Pancreas (tissue), 10 donors: ENCODE results near the gene PAX2. TPM values are rescaled to one million over a fixed set of nuclear protein-coding genes. Genes with fewer than 3 reads are reported as not detected.

Experiments
- ATAC-seq, 4 donors: fragments of 200-7000 bp; cut with Tn5 transposase; one replicate each; pipeline versions ENCODE4 v1.8.0 to v1.9.1; 2020; ENCODE audit warnings: mild to moderate bottlenecking in 4 of 4, moderate library complexity in 4 of 4
- DNase-seq, 6 donors: peaks; one replicate each; pipeline ENCODE4 v3.0.0-alpha.2; 2020
- FAIRE-seq: peaks from 2 replicates; lab custom pipeline; 2012; peaks lifted over from hg19 to GRCh38; lab: Jason Lieb, UNC
- H3K27ac ChIP-seq, 4 donors: fragments of 200-600 bp; sonication (generic); 1 replicate in 3 of 4; 2 replicates in 1 of 4; pipeline versions ENCODE4 v1.5.0 to v1.8.0; 2020
- H3K27me3 ChIP-seq, 4 donors: fragments of 200-600 bp; one replicate each; pipeline ENCODE4 v1.8.0; 2021
- H3K36me3 ChIP-seq, 3 donors: fragments of 200-600 bp; sonication (generic) in 1 of 3; one replicate each; pipeline versions ENCODE4 v1.5.0 to v1.8.0; 2020 to 2021
- H3K4me1 ChIP-seq, 3 donors: fragments of 200-600 bp; one replicate each; pipeline ENCODE4 v1.8.0; 2021
- H3K4me3 ChIP-seq, 4 donors: fragments of 200-600 bp; sonication (generic) in 2 of 4; one replicate each; pipeline versions ENCODE4 v1.5.0 to v1.8.0; 2020 to 2021
- H3K9me3 ChIP-seq, 4 donors: fragments of 200-600 bp; one replicate each; pipeline ENCODE4 v1.8.0; 2021
- WGBS, 2 donors: extraction: QIAGEN DNeasy Blood & Tissue Kit; methylation state at CpG; one replicate each; pipeline ENCODE4 v1.1.7; 2013; 5-methylcytosine and 5-hydroxymethylcytosine counted together
- intact Hi-C, 3 donors: fragments of 100-400 bp; cut with DNase I; formaldehyde crosslinking; loops; one replicate each; pipeline versions ENCODE4 v1.11.1 to v1.14.2; 2022
- polyA plus RNA-seq, 2 donors: library from polyadenylated mRNA; stranded (reverse); fragments of 200-250 nt; gene quantifications; one replicate each; pipeline ENCODE4 v1.2.3, GENCODE V29; 2013
- total RNA-seq, 6 donors: library from RNA; stranded (reverse); fragmentation: NEBNext Ultra II Directional in 4 of 6; extraction: Animal tissue kit (Norgen Biotek cat#: 25700) in 4 of 6; gene quantifications; one replicate each; pipeline versions ENCODE4 v1.2.1 to v1.2.4, GENCODE V29; 2021 to 2023
- TF ChIP-seq, protein P1 (sequence below), 4 donors: fragments of 200-600 bp; sonication (generic) in 3 of 4; IDR thresholded peaks; one replicate each; pipeline versions ENCODE4 v1.5.0 to v1.8.0; 2021; ENCODE audit warnings: antibody characterized with exemption in 4 of 4
- donor health status: healthy with polysubstance abuse.
- donor health status: DM: no; HTN: no; CAD: no; lungs with moderate emphysema.
- donor health status: DM: no; HTN: no; CAD: no.
- donor health status: control.
- donor health status: control.
- donor health status: Bipolar disorder and iron deficiency.
- donor health status: DM: yes; HTN: yes; CAD: no.
- donor health status: DM: no; HTN: no; CAD: no.
- donor health status: DM: no; HTN: no; CAD: no.
- donor health status: DM: yes; HTN: yes; CAD: no.

The PAX2 gene
- total and polyA plus RNA-seq, 8 donors = 0.07 to 0.49 (median 0.26) TPM

DNA sequence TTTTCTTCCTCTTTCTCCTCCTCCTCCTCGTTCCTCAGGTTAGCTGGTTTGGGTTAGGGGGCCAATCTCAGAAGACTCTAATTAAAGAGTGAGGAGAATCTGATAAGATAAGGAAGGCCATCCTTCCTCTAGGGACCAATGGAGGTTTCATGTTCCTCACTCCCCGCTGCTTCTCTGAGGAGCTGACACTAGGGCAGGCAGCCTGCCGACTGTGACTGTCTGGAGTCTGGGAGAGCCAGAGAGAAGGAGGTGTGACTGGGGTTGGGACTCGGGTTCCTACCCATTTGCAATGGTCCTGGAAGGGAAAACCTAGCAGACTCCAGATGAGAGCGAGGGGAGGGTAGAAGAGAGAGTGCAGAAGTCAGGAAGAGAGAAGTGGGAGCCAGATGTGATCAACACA, 15.3 kb downstream of the PAX2 start:
- H3K4me3 ChIP-seq = no peak overlapping the region
- no peak for ATAC-seq
- no peaks in the 10 kb centered on the region for H3K4me1 ChIP-seq
- H3K27me3 ChIP-seq = peaks cover 0 to 5% (median 0%) of the 10 kb centered on the region in 4 donors
- intact Hi-C loops = no loop called here
- no peak for FAIRE-seq
- no peak overlapping the region for H3K27ac ChIP-seq
- no peaks in the 10 kb centered on the region for H3K9me3 ChIP-seq
- no peaks in the 10 kb centered on the region for H3K36me3 ChIP-seq
- no peak for DNase-seq
- whole genome bisulfite sequencing, 2 donors = 53 to 58% methylated on average over 5 of the region's 5 CpGs
- TF ChIP-seq, protein P1, sequence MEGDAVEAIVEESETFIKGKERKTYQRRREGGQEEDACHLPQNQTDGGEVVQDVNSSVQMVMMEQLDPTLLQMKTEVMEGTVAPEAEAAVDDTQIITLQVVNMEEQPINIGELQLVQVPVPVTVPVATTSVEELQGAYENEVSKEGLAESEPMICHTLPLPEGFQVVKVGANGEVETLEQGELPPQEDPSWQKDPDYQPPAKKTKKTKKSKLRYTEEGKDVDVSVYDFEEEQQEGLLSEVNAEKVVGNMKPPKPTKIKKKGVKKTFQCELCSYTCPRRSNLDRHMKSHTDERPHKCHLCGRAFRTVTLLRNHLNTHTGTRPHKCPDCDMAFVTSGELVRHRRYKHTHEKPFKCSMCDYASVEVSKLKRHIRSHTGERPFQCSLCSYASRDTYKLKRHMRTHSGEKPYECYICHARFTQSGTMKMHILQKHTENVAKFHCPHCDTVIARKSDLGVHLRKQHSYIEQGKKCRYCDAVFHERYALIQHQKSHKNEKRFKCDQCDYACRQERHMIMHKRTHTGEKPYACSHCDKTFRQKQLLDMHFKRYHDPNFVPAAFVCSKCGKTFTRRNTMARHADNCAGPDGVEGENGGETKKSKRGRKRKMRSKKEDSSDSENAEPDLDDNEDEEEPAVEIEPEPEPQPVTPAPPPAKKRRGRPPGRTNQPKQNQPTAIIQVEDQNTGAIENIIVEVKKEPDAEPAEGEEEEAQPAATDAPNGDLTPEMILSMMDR (IDR thresholded peaks at IDR 0.05) = no peak

DNA sequence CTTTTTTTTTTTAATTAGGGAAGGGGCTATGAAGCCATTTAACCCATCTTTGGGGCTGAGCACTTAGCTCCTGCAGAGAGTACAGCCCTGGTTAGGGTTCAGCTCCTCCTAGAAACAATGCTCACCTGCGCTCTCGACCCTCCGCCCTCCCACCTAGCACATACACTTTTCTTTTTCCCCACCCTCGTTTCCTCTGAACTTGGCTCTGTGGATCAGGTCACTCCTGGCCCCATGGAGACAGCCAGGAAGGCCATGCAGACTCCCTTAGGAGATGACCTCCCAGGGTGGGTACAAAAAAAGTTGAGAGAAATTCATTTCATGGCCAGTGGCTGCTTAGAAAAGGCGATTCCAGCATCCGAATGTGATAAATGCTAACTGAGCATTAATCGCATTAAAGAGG, 15.8 kb downstream of the PAX2 start:
- Histone ChIP-seq H3K9me3 (no peaks in the 10 kb centered on the region), H3K4me1 (no peaks in the 10 kb centered on the region), H3K27ac (no peak overlapping the region), H3K27me3 (peaks cover 0 to 5% (median 0%) of the 10 kb centered on the region in 4 donors), H3K36me3 (no peaks in the 10 kb centered on the region), H3K4me3 (no peak overlapping the region)
- no peak for ATAC-seq
- DNase-seq = no peak
- 69 to 77% methylated on average over 7 of the region's 7 CpGs for WGBS, 2 donors
- TF ChIP-seq, protein P1 (IDR thresholded peaks at IDR 0.05) = no peak
- intact Hi-C loops = no loop called here
- FAIRE-seq = no peak

DNA sequence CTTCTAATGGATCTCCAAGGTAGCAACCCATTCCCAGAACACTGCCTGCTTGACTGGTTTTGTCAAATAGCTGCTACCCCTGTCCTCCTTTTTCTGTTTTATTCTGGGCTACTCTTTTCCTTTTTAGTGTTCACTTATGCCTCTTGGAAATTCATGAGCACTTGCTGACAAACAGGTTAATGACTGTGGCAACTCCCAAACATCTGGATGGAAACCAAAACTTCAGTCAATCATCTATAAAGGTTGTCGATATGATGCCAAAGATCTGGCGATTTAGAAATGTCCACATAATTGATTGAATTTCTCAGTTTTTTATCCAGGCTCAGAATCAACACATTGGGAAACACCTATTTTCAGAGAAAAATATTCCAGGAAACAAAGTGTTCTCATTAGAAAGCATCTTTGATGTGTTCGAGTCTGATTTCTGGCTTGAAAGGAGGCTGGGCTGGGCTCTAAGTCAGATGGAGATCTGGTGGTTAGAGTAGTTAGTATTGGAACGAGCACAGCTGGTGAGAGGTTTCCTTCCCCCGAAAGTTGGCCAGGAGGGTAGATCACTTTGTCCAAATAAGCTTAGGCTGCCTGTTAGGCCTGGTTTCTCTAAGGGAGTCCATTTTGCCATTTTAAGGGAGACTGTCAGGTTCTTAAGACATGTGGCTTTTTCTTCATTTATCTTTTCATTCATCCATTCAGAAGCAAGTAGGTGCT, 17.8 kb downstream of the PAX2 start:
- WGBS, 2 donors = 46 to 55% methylated on average over 5 of the region's 5 CpGs
- Histone ChIP-seq H3K27ac (no peak overlapping the region), H3K4me3 (no peak overlapping the region), H3K36me3 (no peaks in the 10 kb centered on the region), H3K27me3 (peaks cover 0 to 5% (median 0%) of the 10 kb centered on the region in 4 donors), H3K4me1 (no peaks in the 10 kb centered on the region), H3K9me3 (no peaks in the 10 kb centered on the region)
- DNase-seq = no peak
- intact Hi-C loops = no loop called here
- FAIRE-seq = no peak
- ATAC-seq = no peak
- TF ChIP-seq, protein P1 (IDR thresholded peaks at IDR 0.05) = no peak

DNA sequence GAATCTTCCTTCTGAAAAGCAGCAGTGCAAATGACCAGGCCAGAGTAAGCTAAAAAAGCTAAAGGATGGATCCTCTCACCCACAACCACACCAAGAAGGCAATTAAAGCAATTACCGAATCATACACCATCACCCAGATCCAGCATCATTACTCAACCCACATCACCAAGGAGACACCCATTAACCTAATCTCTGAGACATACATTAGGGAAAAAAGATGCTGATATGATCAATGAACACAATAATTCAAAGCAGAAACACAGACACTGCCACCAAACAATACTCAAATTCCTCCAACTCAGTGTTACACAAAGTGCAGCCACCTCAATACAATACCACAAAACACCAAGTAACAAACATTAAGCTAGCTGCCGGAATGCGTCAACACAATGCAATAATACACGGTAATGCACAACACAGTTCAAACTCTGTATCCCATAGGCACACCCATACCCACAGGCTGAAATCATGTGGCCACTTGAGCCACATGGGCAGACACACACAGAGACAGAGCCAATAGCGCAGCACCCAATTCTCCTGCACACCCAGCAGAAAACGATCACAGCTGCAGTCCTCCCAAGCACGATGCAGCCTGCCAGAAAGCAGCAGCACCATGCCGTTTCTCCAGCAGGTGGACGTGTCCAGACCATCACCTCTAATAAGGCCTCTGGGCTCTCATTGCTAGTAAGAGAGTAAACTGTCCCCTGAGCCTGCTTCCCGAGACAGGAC, 21.5 kb downstream of the PAX2 start:
- intact Hi-C loops = no loop called here
- 39% methylated on average over 10 of the region's 10 CpGs for WGBS, 2 donors
- Histone ChIP-seq H3K27ac (no peak overlapping the region), H3K4me3 (no peak overlapping the region), H3K9me3 (no peaks in the 10 kb centered on the region), H3K4me1 (no peaks in the 10 kb centered on the region), H3K36me3 (no peaks in the 10 kb centered on the region), H3K27me3 (peaks cover 0 to 5% (median 0%) of the 10 kb centered on the region in 4 donors)
- DNase-seq (peak in 2 of 6 donors; percentile 21 to 23), ATAC-seq (peak; percentile 23 to 74 (median 51)), FAIRE-seq (no peak)
- TF ChIP-seq, protein P1 (IDR thresholded peaks at IDR 0.05) = no peak

DNA sequence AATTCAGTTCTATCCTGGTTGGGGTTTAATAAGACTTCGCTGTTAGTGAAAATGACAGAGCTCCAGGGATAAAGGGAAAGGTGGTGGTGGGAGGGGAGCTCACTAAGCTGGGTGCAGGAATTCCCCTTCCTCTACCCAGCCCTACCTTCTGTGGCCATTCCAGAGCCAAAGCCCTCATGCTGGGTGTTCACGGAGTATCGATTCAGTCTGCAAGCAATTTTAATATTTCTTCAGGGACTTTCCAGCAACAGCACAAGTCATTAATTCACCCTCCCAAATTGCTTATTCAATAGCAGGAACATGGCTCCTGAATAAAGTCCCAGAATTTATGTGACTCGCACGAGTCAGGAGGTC, 22.0 kb downstream of the PAX2 start:
- intact Hi-C loops = no loop called here
- no peak for FAIRE-seq

More for the DNA sequence above, 22.0 kb downstream of the PAX2 start:
- no peaks in the 10 kb centered on the region for H3K9me3 ChIP-seq
- no peak overlapping the region for H3K4me3 ChIP-seq
- no peak overlapping the region for H3K27ac ChIP-seq
- TF ChIP-seq, protein P1 (IDR thresholded peaks at IDR 0.05) = no peak
- no peaks in the 10 kb centered on the region for H3K4me1 ChIP-seq
- H3K36me3 ChIP-seq = no peaks in the 10 kb centered on the region
- DNase-seq = no peak
- peak in 2 of 4 donors; percentile 59 to 66 for ATAC-seq
- peaks cover 0 to 5% (median 0%) of the 10 kb centered on the region in 4 donors for H3K27me3 ChIP-seq
- WGBS, 2 donors = 42 to 50% methylated on average over 5 of the region's 5 CpGs
